PFSK-1 (cell line): ENCODE results near the gene RNF220.

ENCODE experiments used
- FOXP2 ChIP-seq: optimal IDR thresholded peaks from 2 replicates; pipeline ENCODE3; 2011; ENCODE audit warnings: borderline replicate concordance, control low read depth, inconsistent platforms; ENCODE audit not compliant: insufficient read depth; ENCODE audit errors: extremely low read length, extremely low read depth
- POLR2AphosphoS5 ChIP-seq: IDR thresholded peaks from 2 replicates; pipeline ENCODE4 v1.6.1; 2012; ENCODE audit warnings: low read depth, mild to moderate bottlenecking, control low read depth, low read length, moderate library complexity
- SIN3A ChIP-seq: IDR thresholded peaks from 2 replicates; pipeline ENCODE4 v1.6.1; 2012; ENCODE audit warnings: mild to moderate bottlenecking, low read length, moderate library complexity, borderline replicate concordance; ENCODE audit not compliant: insufficient read depth
- TAF1 ChIP-seq: IDR thresholded peaks from 2 replicates; pipeline ENCODE4 v1.6.1; 2012; ENCODE audit warnings: low read length, control low read depth, borderline replicate concordance; ENCODE audit not compliant: insufficient read depth
- TF ChIP-seq, protein P1 (sequence below), 2 experiments: IDR thresholded peaks; 2 replicates each; pipeline versions ENCODE4 v1.6.1 to v1.8.0; 2011 to 2012; ENCODE audit warnings: low read depth in 2 of 2, low read length in 2 of 2, control low read depth in 1 of 2, inconsistent platforms in 1 of 2, mild to moderate bottlenecking in 1 of 2, moderate library complexity in 1 of 2; ENCODE audit not compliant: insufficient read depth in 1 of 2

The RNF220 gene

DNA sequence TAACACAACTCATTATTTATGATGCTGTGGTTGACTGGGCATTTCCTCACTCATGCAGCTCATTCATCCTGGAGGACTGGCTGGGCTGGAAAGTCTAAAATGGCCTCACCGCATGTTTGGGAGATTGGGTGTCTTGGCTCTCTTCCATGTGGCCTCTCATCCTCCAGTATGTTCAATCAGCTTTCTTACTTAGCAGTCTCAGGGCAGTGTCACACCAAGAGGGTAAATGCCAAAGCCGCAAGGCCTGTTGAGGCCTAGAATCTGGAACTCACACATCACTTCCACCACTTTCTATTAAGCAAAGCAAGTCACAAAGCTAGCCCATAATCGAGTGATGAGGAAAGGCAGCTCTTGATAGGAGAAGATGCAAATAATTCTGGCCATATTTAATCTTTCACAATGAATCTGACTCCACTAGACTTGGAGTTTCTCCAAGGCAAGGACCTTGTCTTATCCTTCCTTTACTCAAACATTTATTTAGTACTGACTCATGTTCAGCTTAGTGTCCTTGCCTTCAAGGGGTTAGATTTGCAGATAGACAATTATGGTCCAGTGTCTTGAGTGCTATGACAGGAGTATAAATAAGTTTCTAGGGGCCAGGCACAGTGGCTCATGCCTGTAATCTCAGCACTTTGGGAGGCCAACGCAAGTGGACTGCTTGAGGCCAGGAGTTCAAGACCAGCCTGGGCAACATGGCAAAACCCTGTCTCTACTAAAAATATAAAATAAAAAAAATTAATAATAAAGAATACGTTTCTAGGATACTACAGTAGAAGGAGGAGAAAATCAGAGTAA is 224.1 kb downstream of the RNF220 start:
- TF ChIP-seq, protein P1, sequence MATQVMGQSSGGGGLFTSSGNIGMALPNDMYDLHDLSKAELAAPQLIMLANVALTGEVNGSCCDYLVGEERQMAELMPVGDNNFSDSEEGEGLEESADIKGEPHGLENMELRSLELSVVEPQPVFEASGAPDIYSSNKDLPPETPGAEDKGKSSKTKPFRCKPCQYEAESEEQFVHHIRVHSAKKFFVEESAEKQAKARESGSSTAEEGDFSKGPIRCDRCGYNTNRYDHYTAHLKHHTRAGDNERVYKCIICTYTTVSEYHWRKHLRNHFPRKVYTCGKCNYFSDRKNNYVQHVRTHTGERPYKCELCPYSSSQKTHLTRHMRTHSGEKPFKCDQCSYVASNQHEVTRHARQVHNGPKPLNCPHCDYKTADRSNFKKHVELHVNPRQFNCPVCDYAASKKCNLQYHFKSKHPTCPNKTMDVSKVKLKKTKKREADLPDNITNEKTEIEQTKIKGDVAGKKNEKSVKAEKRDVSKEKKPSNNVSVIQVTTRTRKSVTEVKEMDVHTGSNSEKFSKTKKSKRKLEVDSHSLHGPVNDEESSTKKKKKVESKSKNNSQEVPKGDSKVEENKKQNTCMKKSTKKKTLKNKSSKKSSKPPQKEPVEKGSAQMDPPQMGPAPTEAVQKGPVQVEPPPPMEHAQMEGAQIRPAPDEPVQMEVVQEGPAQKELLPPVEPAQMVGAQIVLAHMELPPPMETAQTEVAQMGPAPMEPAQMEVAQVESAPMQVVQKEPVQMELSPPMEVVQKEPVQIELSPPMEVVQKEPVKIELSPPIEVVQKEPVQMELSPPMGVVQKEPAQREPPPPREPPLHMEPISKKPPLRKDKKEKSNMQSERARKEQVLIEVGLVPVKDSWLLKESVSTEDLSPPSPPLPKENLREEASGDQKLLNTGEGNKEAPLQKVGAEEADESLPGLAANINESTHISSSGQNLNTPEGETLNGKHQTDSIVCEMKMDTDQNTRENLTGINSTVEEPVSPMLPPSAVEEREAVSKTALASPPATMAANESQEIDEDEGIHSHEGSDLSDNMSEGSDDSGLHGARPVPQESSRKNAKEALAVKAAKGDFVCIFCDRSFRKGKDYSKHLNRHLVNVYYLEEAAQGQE (IDR thresholded peaks at IDR 0.05; ENCODE audit: insufficient read depth in 1 of 2, low read depth in 2 of 2, low read length in 2 of 2) = no peak
- no peak for TF ChIP-seq FOXP2
- TF ChIP-seq TAF1 = no peak
- no peak for TF ChIP-seq SIN3A
- no peak for TF ChIP-seq POLR2AphosphoS5

DNA sequence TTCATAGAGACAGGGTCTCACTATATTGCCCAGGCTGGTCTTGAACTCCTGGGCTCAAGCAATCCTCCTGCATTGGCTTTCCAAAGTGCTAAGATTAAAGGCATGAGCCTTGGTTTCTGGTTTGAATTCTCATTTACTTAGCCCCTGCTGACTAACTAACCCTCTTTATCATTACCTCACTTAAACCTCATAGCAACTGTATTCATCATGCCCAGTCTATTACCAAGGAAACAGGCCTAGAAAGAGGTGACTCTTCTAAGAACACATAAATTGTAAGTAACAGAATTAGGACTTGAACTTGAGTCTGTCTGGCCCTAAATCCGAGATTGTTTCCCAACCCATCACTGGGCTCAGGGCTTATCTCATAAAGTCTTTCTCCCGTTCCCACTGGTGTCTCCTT is 225.1 kb downstream of the RNF220 start:
- no peak for TF ChIP-seq POLR2AphosphoS5
- no peak for TF ChIP-seq SIN3A
- no peak for TF ChIP-seq TAF1
- TF ChIP-seq FOXP2 = no peak
- TF ChIP-seq, protein P1 (IDR thresholded peaks at IDR 0.05; ENCODE audit: insufficient read depth in 1 of 2, low read depth in 2 of 2, low read length in 2 of 2) = no peak

DNA sequence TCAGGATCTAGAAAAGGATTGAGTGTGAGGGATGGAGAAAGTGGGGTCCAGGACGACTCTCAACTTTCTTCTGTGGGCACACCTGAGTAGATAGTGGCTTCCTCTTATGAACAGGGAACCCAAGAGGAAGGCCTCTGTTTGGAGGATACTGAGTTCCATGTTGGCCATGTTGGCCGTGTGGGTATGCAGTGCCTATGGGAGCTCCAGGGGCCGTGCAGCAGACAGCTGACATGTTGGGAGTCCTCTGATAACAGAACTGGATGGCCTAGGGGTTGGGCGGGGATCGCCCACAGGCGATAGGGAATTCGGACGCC is 226.2 kb downstream of the RNF220 start:
- TF ChIP-seq POLR2AphosphoS5 = no peak
- TF ChIP-seq TAF1 = no peak
- TF ChIP-seq, protein P1 (IDR thresholded peaks at IDR 0.05; ENCODE audit: insufficient read depth in 1 of 2, low read depth in 2 of 2, low read length in 2 of 2) = no peak
- TF ChIP-seq FOXP2 = no peak
- TF ChIP-seq SIN3A = no peak

DNA sequence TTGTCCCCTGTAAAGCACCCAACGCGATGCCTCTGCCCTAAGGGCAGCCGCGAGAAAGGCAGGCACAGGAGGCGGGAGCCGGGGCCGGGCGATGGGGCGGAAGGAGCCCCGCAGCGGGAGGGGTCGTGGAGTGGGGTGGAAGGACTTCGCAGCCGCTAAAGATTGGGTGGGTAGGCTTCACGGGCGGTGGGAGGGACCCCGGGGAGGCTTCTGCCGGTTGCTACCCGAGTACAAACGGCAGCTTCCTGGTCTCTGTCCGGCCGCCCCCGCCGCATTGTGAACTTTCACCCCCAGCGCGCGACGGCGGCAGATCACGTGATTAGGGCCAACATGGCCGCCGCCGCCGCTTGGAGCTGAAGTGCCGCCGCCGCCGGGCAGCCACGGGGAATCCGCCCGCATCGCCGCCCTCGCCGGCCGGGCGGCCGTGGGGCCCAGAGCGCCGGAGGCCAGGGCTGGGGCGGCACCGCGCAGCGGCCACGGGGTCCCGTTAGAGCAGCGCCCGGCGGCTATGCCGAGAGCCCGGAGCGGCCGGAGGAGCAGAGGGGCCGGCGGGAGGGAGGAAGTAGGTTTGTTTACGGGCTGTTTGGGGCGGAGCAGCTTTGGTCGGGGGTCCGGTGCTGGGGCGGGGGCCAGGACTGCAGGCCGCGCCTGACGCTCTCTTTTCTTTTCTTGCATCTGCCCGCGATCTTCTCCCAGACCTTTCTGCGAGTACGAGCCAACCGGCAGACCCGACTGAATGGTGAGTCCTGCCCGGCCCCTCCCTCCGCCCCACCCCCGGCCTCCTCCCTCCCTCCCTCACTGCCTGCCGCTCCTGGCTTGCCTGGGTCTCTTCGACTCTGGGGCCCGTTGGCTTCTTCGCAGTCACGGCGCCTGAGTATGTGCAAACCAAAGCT is 226.8 kb downstream of the RNF220 start:
- TF ChIP-seq FOXP2 (no peak), TAF1 (peak; percentile 66), POLR2AphosphoS5 (peak; percentile 74; the same call in 1 of the 2 replicates)
- TF ChIP-seq, protein P1 (IDR thresholded peaks at IDR 0.05; ENCODE audit: insufficient read depth in 1 of 2, low read depth in 2 of 2, low read length in 2 of 2) = peak; percentile 17 to 62; a peak in 1 of 4 replicates
